Measurements from ENCODE around the gene SLC41A3.
"Not testable (repeated sequence)": the region's sequence is repeated elsewhere in the genome, so short reads cannot be mapped to it uniquely, and the experiment has no call there.

The SLC41A3 gene

DNA sequence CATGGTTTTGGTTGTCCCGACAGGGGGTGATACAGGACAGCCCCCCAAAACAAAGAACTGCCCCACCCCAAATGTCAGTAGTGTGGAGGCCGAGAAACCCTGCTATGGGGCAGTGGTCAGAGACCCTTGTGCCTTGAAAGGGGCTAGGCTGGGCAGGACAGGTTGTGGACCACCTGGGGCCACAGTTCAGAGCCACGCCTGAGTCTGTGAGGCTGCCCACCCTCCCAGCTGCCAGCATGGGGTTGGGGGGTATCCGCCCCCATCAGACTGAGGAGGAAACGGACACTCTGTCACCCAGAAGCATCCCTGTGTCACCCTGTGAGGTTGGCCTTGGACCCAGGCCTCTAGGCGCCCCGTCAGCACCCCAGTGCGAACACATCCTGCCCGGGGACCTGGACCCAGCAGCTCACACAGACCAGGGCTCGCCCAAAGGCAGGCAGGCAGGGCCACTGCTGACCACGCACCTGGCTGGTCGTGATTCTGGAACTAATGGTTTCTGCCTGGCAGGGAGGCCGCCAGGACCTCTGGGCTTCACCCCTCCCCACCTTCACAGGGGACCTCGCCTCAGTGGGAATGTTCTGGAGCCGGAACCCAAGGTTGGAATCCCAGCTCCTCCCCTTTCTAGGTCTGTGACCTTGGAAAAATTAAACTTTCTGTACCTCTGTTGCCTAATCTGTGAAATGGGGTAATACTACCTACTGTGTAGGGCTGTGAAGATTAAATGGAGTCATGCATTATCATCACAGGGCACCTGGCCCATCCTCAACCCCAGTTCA is 1.4 kb downstream of the SLC41A3 start:
- no peak for DNase-seq (ENCODE audit: low read depth in 2 of 2)

DNA sequence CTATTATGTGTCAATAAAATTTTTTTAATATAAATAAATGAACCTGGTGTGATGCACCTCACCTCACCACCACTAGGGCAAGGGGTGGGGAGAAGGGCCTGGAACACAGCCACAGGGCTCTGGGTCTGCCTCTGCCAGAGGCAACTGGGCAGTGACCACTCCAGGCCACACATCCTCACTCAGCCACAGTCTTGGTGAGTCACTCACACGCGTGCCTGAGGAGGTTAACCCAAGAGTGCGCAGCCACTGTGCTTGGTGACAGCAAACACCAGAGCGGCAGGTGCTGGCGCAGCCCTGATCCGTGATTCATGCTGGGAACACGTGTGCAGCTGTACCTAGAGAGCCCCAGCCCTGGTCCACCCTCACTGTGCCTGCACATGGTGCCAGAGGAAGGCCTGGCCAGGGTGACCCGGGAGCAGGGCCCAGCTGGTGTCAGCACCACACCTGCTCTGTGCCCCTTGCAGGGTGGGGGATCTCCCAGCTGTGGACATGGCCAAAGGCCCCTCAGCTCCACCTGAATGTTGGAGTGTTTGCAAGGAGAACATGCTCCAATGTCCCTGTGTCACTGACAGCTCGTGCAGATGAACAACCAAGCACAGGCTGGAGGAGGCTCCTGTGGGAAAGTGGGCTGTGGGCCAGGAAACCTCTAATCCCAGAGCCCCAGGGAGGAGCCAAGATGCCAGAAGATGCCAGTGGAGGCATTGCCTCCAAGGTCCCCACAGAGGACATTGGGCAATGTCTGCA is 2.1 kb downstream of the SLC41A3 start:
- DNase-seq (ENCODE audit: low read depth in 2 of 2), result no peak

- DNase-seq (ENCODE audit: low read depth in 2 of 2), result no peak
These were observed 3.0 kb downstream of the SLC41A3 start for GRCh38 chr3:126080970-126081369.

GRCh38 chr3:126078866-126079265 is 5.1 kb downstream of the SLC41A3 start:
- DNase-seq (ENCODE audit: low read depth in 2 of 2), result no peak

GRCh38 chr3:126077754-126078153 is 6.2 kb downstream of the SLC41A3 start:
- no peak for DNase-seq (ENCODE audit: low read depth in 2 of 2)

DNA sequence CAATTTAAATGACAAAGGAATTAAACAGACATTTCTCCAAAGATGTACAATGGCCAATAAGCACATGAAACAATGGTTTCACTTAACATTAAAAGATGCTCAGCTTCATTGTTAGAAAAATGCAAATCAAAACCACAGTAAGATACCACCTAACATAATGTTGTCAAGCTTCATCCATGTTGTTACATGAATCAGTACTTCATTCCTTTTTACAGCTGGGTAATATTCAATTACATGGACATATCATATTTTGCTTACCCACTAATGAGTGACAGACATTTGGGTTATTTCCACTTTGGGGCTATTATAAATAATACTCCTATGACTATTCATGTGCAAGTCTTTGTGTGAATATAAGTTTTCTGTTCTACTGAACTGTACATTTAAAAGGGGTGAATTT is 7.8 kb downstream of the SLC41A3 start:
- DNase-seq (ENCODE audit: low read depth in 2 of 2), result no peak

DNA sequence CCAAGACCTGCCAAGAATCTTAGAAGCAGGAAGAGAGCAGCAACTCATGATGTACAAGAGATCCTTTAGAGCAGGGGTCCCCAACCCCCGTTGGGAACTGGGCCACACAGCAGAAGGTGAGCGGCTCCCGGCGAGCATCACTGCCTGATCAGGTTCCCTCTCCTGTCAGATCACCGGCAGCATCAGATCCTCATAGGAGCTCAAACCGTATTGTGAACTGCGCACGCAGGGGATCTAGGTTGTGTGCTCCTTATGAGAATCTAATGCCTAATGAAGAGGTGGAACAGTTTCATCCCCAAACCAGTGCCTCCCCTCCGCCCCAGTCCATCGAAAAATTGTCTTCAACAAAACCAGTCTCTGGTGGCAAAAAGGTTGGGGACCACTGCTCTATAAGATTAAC is 13.8 kb downstream of the SLC41A3 start:
- DNase-seq (ENCODE audit: low read depth in 2 of 2), result no peak

DNA sequence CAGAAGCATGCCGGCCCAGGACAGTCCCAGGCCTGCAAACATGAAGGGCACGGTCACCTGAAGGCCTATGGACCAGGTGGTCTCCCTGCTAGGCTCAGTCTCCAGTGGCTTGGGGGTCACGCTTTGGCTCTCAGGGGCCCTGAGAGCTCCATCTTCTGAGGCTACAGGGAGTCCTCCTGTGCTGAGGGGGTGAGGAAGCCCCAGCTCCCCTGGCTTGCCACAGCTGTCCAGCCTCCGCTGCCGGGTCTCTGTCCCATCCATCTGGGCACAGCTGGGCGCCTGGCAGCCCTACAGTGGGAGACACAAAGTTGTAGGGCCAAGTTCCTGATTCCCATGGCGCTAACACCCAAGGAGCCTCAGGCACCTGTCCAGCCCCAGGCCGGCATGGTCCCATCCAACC is 16.0 kb downstream of the SLC41A3 start:
- no peak for DNase-seq (ENCODE audit: low read depth in 2 of 2)

DNA sequence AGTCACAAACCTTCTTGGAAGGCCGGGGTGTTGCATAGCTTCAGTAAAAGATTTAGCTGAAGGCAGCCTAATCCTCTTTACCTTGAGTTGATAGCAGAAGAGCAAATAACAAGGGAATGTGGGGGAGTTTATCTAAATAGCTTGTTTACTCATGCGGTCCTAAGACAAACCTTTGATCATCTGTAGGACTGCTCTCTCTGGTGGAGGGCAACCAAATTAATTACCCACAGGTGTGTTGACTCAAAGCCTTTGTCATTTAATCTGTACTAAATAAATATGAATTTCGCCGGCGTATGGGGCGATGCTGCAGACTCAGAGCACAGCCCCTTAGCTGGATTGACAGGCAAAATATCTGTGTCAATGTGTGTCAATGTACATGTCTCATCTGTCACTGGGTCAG is 17.2 kb downstream of the SLC41A3 start:
- DNase-seq (ENCODE audit: low read depth in 2 of 2), result not testable (repeated sequence)

GRCh38 chr3:126065876-126066275 is 18.0 kb downstream of the SLC41A3 start:
- no peak for DNase-seq (ENCODE audit: low read depth in 2 of 2)

DNA sequence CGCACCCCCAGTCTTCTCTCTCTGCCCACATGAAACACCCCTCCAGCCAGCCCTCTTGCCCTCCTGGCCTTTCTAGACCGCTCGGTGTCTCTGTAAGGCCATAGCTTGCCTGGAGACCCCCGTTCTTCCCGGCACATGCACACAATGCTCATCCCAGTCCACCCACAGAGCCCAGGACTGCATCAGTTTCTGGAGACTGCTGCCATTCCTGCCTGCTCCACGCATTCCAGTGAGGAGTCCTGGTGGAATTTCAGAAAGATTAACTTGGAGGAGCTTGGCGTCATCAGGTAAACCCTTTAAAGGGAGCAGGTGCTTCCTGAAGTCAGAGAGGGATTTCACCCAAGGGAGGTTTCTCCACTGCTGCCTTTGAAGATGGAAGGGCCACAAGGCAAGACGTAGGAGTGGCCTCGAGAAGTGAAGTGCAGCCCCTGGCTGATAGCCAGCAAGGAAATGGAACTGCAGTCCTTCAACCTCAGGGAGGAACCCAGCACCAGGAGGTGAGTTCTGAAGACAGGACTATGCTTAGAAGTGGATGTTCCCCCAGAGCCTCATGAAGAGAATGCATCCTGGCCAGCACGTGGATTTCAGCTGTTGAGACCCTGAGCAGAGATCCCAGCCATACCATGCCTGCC is 19.2 kb downstream of the SLC41A3 start:
- DNase-seq (ENCODE audit: low read depth in 2 of 2), result no peak

GRCh38 chr3:126063358-126063965 is 20.5 kb downstream of the SLC41A3 start:
- no peak for DNase-seq (ENCODE audit: low read depth in 2 of 2)

GRCh38 chr3:126061301-126062032 is 22.5 kb downstream of the SLC41A3 start:
- DNase-seq (ENCODE audit: low read depth in 2 of 2), result no peak

- no peak for DNase-seq (ENCODE audit: low read depth in 2 of 2)
These were observed 23.2 kb downstream of the SLC41A3 start for GRCh38 chr3:126060613-126061145.

DNA sequence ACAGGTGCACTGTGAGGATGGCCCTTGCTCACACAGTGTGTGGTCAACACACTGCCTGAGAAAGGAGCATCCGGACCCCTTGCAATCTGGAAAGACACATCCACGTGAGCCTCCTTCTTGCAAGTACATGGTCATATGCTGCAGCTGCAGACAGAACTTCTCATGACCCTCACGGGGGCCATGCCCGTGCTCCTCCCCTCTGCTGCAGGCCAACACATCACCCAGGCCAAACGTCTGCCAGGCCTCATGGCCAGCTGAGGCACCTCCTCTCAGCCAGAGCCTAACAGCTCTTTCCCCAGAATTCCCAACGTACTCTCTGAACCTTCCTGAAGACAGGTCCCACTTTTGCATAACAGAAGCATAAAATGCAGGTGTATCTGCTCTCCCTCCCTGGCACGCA is 25.3 kb downstream of the SLC41A3 start:
- no peak for DNase-seq (ENCODE audit: low read depth in 2 of 2)

GRCh38 chr3:126057936-126058335 is 26.0 kb downstream of the SLC41A3 start:
- DNase-seq (ENCODE audit: low read depth in 2 of 2), result no peak

DNA sequence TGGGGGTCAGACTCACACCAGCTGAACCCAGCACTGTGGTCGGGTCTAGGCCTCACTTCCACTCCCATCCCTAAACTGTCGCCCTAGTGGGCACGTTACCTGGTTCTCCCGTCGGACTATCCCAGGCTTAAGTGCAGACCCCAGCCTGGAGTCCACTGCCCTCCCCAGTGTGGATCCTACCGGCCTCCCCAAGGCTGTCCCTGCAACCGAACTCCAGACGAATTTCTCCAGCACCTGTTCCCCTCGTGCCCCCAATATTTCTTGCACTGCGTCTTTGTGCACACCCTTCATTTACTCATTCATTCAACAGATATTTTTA is 26.5 kb downstream of the SLC41A3 start:
- DNase-seq (ENCODE audit: low read depth in 2 of 2), result no peak

DNA sequence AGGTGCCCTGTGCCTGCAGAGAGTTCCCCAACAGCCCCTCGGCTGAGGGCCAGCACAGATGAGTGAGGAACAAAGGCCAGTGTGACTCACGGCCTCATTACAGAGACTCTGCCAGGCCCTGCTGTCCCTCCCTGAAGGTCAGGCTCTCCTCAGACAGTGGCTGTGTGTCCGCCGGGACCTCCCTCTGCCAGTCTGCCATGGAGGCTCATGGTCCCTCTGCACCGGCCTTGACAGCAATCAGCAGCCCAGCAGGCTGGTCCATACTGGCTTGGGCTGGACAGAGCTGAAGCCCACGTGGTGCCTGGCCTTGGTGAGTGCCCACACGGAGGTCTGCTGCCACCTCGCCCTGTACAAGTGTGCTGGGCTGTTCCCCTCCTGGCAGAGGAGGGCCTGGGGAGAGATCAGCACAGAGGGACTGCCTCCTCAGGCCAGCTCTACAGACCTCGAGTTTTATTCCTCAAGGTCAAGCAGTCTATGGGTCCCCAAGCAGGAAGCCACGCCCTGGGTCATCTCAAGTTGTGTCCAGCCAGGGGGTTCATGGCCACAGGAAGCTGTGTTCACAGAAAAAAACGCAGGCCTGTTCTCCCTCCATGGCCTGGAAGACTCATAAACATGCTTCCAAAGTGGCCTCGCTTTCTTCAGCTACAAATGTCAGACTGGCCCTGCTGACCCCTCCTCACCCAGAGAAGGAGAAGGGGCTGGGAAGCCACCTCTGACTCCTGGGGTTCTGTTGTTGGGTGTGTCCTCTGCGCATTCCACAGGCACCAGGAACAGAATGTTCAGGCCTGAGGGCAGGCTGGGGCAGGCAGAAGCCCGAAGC is 27.0 kb downstream of the SLC41A3 start:
- DNase-seq (ENCODE audit: low read depth in 2 of 2), result no peak

DNA sequence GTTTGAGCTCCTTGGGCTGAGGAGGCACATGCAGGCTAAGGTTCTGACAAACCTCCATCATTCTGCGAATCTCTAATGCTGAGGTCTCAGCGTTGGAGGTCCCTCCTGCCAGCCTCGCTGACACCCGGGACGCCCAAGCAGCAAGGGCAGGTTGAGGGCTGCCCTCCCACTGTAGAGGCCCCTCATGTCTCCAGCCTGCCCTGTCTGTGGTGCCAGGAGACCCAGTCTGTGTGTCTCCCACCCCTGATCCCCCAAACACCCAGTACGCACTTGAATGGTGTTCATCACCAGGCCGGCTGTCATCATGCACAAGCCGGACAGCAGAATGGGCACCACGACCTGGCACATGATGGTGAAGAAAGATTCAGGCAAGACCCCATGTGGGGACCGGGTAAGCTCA is 27.8 kb downstream of the SLC41A3 start:
- DNase-seq (ENCODE audit: low read depth in 2 of 2), result no peak

DNA sequence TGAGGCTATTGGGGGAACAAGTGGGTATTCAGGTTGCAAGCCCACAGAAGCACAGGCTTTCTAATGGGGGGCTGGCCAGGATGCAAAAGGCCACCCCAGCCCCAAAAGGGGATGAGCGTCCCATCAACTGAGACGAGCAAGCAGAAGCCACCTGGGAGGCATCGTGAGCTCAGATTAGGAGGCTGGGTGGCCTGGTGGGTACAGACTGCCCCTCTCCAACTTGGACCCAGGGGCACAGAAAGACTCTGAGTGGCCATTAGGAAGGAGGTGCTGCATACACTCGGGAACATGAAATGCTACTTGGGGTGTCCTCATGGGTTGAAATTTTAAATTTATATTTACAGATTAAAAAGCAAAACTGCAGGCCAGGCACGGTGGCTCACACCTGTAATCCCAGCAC is 29.1 kb downstream of the SLC41A3 start:
- no peak for DNase-seq (ENCODE audit: low read depth in 2 of 2)

Data from stimulated activated CD8-positive, alpha-beta memory T cell treated with anti-CD3 and anti-CD28 coated beads, Interleukin-7, amount 100 ng/mL, for 4 hours (primary cell).